GM06990 (cell line): Measurements from ENCODE around the gene CLK4.
A peak's percentile ranks its signal among the peaks of the same experiment; 100 is the strongest.
"Not testable (repeated sequence)": the region's sequence is repeated elsewhere in the genome, so short reads cannot be mapped to it uniquely, and the experiment has no call there.

Experiments
- DNase-seq: peaks from one replicate; pipeline ENCODE4 v3.0.0-alpha.2; 2011; ENCODE audit not compliant: insufficient read length; ENCODE audit errors: extremely low read depth
- H3K27me3 ChIP-seq: replicated peaks from 2 replicates; pipeline ENCODE4 v1.6.0; 2011; ENCODE audit warnings: low read length; ENCODE audit not compliant: control insufficient read depth, insufficient read depth
- H3K36me3 ChIP-seq: 2 replicates; pipeline ENCODE4 v1.5.1; 2011; ENCODE audit warnings: low read length; ENCODE audit not compliant: control insufficient read depth, insufficient read depth
- H3K4me3 ChIP-seq: replicated peaks from 2 replicates; pipeline ENCODE4 v1.5.1; 2011; ENCODE audit warnings: low read depth, mild to moderate bottlenecking, control low read depth, low read length
- TF ChIP-seq, protein P1 (sequence below): IDR thresholded peaks from 2 replicates; pipeline ENCODE4 v1.5.1; 2011; ENCODE audit warnings: low read length, control low read depth, mild to moderate bottlenecking, inconsistent platforms; ENCODE audit not compliant: insufficient read depth, poor library complexity, severe bottlenecking

Gene CLK4

DNA sequence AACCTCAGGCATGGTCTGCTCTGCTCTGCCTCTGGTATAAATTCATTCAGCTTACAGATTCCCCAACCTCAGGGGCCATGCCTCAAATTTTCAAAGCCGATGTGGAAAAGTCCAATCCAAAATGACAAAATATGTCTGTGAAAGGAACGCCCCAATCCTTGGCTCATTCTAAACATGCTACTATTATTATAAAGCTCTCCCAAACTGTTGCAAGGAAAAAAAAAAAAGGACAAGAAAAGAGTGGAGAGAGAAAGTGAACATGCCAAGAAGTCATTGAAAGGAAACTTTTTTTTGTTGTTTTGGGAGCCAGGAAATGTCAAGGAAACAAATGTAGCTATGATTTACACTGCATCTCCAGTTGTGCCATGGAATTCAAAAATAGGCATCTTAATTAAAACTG lies 40.5 kb downstream of the CLK4 start:
- Histone ChIP-seq H3K27me3 (peaks cover 2% of the 10 kb centered on the region; the same call in 1 of the 2 replicates), H3K36me3 (no peaks in the 10 kb centered on the region; the same call in 1 of the 2 replicates), H3K4me3 (no peak overlapping the region)
- TF ChIP-seq, protein P1, sequence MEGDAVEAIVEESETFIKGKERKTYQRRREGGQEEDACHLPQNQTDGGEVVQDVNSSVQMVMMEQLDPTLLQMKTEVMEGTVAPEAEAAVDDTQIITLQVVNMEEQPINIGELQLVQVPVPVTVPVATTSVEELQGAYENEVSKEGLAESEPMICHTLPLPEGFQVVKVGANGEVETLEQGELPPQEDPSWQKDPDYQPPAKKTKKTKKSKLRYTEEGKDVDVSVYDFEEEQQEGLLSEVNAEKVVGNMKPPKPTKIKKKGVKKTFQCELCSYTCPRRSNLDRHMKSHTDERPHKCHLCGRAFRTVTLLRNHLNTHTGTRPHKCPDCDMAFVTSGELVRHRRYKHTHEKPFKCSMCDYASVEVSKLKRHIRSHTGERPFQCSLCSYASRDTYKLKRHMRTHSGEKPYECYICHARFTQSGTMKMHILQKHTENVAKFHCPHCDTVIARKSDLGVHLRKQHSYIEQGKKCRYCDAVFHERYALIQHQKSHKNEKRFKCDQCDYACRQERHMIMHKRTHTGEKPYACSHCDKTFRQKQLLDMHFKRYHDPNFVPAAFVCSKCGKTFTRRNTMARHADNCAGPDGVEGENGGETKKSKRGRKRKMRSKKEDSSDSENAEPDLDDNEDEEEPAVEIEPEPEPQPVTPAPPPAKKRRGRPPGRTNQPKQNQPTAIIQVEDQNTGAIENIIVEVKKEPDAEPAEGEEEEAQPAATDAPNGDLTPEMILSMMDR, result no peak
- no peak for DNase-seq

GRCh38 chr5:178585421-178585820 lies 41.4 kb downstream of the CLK4 start:
- DNase-seq, result peak; percentile 54
- H3K27me3 ChIP-seq, result not testable (repeated sequence)

DNA sequence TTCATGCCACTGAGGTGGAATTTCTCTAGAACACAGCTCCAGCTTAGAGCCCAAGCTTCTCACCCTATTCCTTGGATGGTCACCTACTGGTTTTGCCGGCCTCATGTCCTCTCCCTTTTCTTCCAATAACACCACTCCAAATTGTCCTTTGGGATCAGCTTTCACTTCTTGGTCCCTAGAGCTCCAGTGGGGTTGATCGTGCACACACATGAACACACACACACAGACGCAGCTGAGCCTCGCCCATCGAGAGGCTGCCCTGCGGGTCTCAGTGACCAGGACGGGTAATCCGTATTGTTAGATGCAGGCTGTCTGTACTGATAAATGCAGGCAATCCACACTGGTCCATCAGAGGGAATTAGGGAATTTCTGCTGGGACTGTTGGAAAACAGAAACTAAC lies 43.6 kb downstream of the CLK4 start:
- TF ChIP-seq, protein P1, result no peak
- H3K36me3 ChIP-seq, result no peaks in the 10 kb centered on the region; the same call in 1 of the 2 replicates
- DNase-seq, result no peak
- H3K27me3 ChIP-seq, result no peaks in the 10 kb centered on the region
- no peak overlapping the region for H3K4me3 ChIP-seq

More at GRCh38 chr5:178585421-178585820, 41.4 kb downstream of the CLK4 start:
- not testable (repeated sequence) for H3K4me3 ChIP-seq, H3K36me3 ChIP-seq

DNA sequence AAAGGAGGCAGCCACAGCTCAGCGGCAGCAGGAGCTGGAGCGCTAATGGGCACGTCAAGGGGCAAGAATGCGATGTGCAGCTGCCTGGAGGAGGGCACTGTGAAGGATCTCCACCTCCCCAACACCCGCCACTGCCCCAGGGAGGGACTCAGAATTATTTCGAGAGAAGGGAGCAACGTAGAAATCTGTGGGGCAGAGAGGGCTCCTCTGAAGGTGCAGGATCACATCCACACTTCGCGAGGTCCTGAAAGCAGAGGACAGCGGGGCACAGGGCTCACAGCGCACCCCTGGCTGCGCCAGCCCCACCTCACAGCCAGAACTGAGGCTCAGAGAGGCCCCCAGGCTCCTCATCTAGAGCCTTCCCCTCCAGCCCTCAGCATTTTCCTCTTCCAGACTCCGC lies 44.6 kb downstream of the CLK4 start:
- Histone ChIP-seq H3K27me3 (no peaks in the 10 kb centered on the region), H3K36me3 (no peaks in the 10 kb centered on the region; the same call in 1 of the 2 replicates), H3K4me3 (no peak overlapping the region)
- TF ChIP-seq, protein P1, result no peak
- DNase-seq, result no peak

- TF ChIP-seq, protein P1, result no peak
- Histone ChIP-seq H3K36me3 (no peaks in the 10 kb centered on the region; the same call in 1 of the 2 replicates), H3K27me3 (no peaks in the 10 kb centered on the region), H3K4me3 (no peak overlapping the region)
- no peak for DNase-seq
These were observed 45.2 kb downstream of the CLK4 start for GRCh38 chr5:178581621-178582020.

GRCh38 chr5:178580271-178580955 lies 46.4 kb downstream of the CLK4 start:
- TF ChIP-seq, protein P1, result no peak

More at GRCh38 chr5:178580271-178580955, 46.4 kb downstream of the CLK4 start:
- no peak for DNase-seq
- Histone ChIP-seq H3K4me3 (no peak overlapping the region), H3K27me3 (no peaks in the 10 kb centered on the region), H3K36me3 (no peaks in the 10 kb centered on the region)
